Astrocyte (in vitro differentiated cells and primary cell): ENCODE results near the gene CD200R1L.

Experiments
- EZH2 ChIP-seq: IDR thresholded peaks from 2 replicates; pipeline ENCODE4 v1.6.1; 2012; ENCODE audit warnings: mild to moderate bottlenecking, low read length, inconsistent platforms; ENCODE audit not compliant: insufficient read depth
- TF ChIP-seq, protein P1 (sequence below): IDR thresholded peaks from 2 replicates; pipeline ENCODE4 v1.5.1; 2011; ENCODE audit warnings: low read depth, mild to moderate bottlenecking, inconsistent platforms, low read length, moderate library complexity; ENCODE audit not compliant: insufficient read depth

DNA sequence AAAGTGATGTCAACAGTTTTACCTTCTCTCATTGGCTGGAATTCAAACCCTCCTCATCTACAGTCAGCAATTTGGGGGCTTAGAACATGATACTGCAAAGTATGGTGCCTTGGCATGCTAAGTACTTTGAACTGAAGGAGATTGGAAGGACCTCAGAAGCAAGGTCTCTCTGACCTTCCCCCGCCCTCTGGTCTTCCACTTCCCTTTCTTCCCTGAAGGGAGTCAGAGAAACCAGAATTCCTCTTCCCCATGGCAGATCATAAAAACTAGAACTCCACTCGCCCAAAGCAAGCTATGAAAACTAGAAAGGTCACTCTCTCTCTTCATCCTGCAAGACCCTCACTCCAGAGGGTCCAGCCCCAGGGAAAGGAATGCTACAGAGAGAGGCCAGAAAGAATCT lies 64.2 kb downstream of the CD200R1L start:
- TF ChIP-seq, protein P1, sequence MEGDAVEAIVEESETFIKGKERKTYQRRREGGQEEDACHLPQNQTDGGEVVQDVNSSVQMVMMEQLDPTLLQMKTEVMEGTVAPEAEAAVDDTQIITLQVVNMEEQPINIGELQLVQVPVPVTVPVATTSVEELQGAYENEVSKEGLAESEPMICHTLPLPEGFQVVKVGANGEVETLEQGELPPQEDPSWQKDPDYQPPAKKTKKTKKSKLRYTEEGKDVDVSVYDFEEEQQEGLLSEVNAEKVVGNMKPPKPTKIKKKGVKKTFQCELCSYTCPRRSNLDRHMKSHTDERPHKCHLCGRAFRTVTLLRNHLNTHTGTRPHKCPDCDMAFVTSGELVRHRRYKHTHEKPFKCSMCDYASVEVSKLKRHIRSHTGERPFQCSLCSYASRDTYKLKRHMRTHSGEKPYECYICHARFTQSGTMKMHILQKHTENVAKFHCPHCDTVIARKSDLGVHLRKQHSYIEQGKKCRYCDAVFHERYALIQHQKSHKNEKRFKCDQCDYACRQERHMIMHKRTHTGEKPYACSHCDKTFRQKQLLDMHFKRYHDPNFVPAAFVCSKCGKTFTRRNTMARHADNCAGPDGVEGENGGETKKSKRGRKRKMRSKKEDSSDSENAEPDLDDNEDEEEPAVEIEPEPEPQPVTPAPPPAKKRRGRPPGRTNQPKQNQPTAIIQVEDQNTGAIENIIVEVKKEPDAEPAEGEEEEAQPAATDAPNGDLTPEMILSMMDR = no peak
- no peak for TF ChIP-seq EZH2
